Trophoblast cell (in vitro differentiated cells and primary cell): ENCODE data around the gene KCNIP4.

Experiments
- DNase-seq, 2 donors: peaks; one replicate each; pipeline ENCODE4 v3.0.0-alpha.2; 2016
- H2AFZ ChIP-seq: 2 replicates; pipeline ENCODE4 v1.6.1; 2013; ENCODE audit warnings: low read length, moderate library complexity, mild to moderate bottlenecking; ENCODE audit not compliant: insufficient read depth, poor library complexity
- H2AK5ac ChIP-seq: 2 replicates; pipeline ENCODE4 v1.6.1; 2013; ENCODE audit warnings: mild to moderate bottlenecking, low read length
- H2BK120ac ChIP-seq: 2 replicates; pipeline ENCODE4 v1.6.1; 2013; ENCODE audit warnings: low read length, mild to moderate bottlenecking, moderate library complexity; ENCODE audit not compliant: insufficient read depth, poor library complexity
- H2BK12ac ChIP-seq: 2 replicates; pipeline ENCODE4 v1.6.1; 2013; ENCODE audit warnings: mild to moderate bottlenecking, low read length, moderate library complexity
- H2BK5ac ChIP-seq: 2 replicates; pipeline ENCODE4 v1.6.1; 2013; ENCODE audit warnings: low read length, low read depth, moderate library complexity, mild to moderate bottlenecking; ENCODE audit not compliant: poor library complexity
- H3K14ac ChIP-seq: 2 replicates; pipeline ENCODE4 v1.6.1; 2013; ENCODE audit warnings: mild to moderate bottlenecking, low read length
- H3K18ac ChIP-seq: 2 replicates; pipeline ENCODE4 v1.6.1; 2013; ENCODE audit warnings: mild to moderate bottlenecking, low read length
- H3K23ac ChIP-seq: 2 replicates; pipeline ENCODE4 v1.6.1; 2013; ENCODE audit warnings: low read length
- H3K27ac ChIP-seq: 2 replicates; pipeline ENCODE4 v1.5.1; 2013; ENCODE audit warnings: low read depth, mild to moderate bottlenecking, inconsistent platforms, low read length, moderate library complexity
- H3K27me3 ChIP-seq: 2 replicates; pipeline ENCODE4 v1.6.1; 2013; ENCODE audit warnings: inconsistent platforms, mild to moderate bottlenecking, low read length, moderate library complexity; ENCODE audit not compliant: insufficient read depth
- H3K36me3 ChIP-seq, 2 experiments: 1 replicate in 1 of 2; 2 replicates in 1 of 2; pipeline ENCODE4 v1.6.1; 2013; ENCODE audit warnings: low read length in 2 of 2, mild to moderate bottlenecking in 2 of 2, moderate library complexity in 1 of 2; ENCODE audit not compliant: insufficient read depth in 2 of 2, control insufficient read depth in 1 of 2
- H3K4ac ChIP-seq: 2 replicates; pipeline ENCODE4 v1.6.1; 2013; ENCODE audit warnings: low read depth, mild to moderate bottlenecking, low read length, moderate library complexity
- H3K4me1 ChIP-seq, 2 experiments: 1 replicate in 1 of 2; 2 replicates in 1 of 2; pipeline ENCODE4 v1.6.1; 2013; ENCODE audit warnings: low read length in 2 of 2, mild to moderate bottlenecking in 2 of 2, moderate library complexity in 1 of 2; ENCODE audit not compliant: insufficient read depth in 2 of 2, control insufficient read depth in 1 of 2
- H3K4me2 ChIP-seq: 2 replicates; pipeline ENCODE4 v1.6.1; 2013; ENCODE audit warnings: inconsistent platforms, mild to moderate bottlenecking, low read length, moderate library complexity
- H3K4me3 ChIP-seq: 2 replicates; pipeline ENCODE4 v1.5.1; 2013; ENCODE audit warnings: mild to moderate bottlenecking, low read depth, low read length, inconsistent platforms
- H3K79me1 ChIP-seq: one replicate; pipeline ENCODE4 v1.6.1; 2013; ENCODE audit warnings: low read length
- H3K79me2 ChIP-seq: 2 replicates; pipeline ENCODE4 v1.6.1; 2013; ENCODE audit warnings: low read length, mild to moderate bottlenecking; ENCODE audit not compliant: control insufficient read depth, insufficient read depth, poor library complexity
- H3K9ac ChIP-seq: 2 replicates; pipeline ENCODE4 v1.6.1; 2013; ENCODE audit warnings: mild to moderate bottlenecking, low read length
- H3K9me3 ChIP-seq: 2 replicates; pipeline ENCODE4 v1.6.1; 2013; ENCODE audit warnings: low read depth, mild to moderate bottlenecking, control low read depth, inconsistent platforms, low read length; ENCODE audit not compliant: insufficient read depth
- H4K12ac ChIP-seq: 2 replicates; pipeline ENCODE4 v1.6.1; 2013; ENCODE audit warnings: low read depth, mild to moderate bottlenecking, low read length, moderate library complexity
- H4K8ac ChIP-seq: 2 replicates; pipeline ENCODE4 v1.6.1; 2013; ENCODE audit warnings: low read depth, mild to moderate bottlenecking, low read length, moderate library complexity
- H4K91ac ChIP-seq: one replicate; pipeline ENCODE4 v1.6.1; 2013; ENCODE audit warnings: low read depth, mild to moderate bottlenecking, low read length, moderate library complexity
- WGBS: extraction: QIAGEN DNeasy Blood & Tissue Kit; methylation state at CpG from one replicate; pipeline ENCODE4 v1.1.7; 2013; ENCODE audit warnings: missing lambda C conversion rate; ENCODE audit not compliant: insufficient read length, insufficient coverage; ENCODE audit errors: extremely low coverage; 5-methylcytosine and 5-hydroxymethylcytosine counted together

KCNIP4 gene

GRCh38 chr4:21529214-21529613, 419.4 kb downstream of the KCNIP4 start:
- no peaks in the 10 kb centered on the region for H3K9me3 ChIP-seq
- no peaks in the 10 kb centered on the region for H3K79me1 ChIP-seq
- no peak overlapping the region for H3K4me3 ChIP-seq
- H2BK5ac ChIP-seq, result no peak overlapping the region
- no peaks in the 10 kb centered on the region for H3K79me2 ChIP-seq
- no peak overlapping the region for H3K9ac ChIP-seq
- H3K4ac ChIP-seq, result no peak overlapping the region
- no peaks in the 10 kb centered on the region for H3K4me1 ChIP-seq
- no peak overlapping the region for H3K23ac ChIP-seq
- no peak overlapping the region for H2AK5ac ChIP-seq
- H3K4me2 ChIP-seq, result no peak overlapping the region
- no CpG with 5 or more reads among the region's 1 CpG for WGBS
- H3K27me3 ChIP-seq, result no peaks in the 10 kb centered on the region
- no peak for DNase-seq
- H2AFZ ChIP-seq, result no peak overlapping the region
- no peaks in the 10 kb centered on the region for H3K36me3 ChIP-seq
- no peak overlapping the region for H2BK120ac ChIP-seq
- H2BK12ac ChIP-seq, result no peak overlapping the region
- no peak overlapping the region for H4K91ac ChIP-seq
- H3K18ac ChIP-seq, result no peak overlapping the region
- no peak overlapping the region for H3K27ac ChIP-seq
- H3K14ac ChIP-seq, result no peak overlapping the region
- no peak overlapping the region for H4K12ac ChIP-seq
- no peak overlapping the region for H4K8ac ChIP-seq

DNA sequence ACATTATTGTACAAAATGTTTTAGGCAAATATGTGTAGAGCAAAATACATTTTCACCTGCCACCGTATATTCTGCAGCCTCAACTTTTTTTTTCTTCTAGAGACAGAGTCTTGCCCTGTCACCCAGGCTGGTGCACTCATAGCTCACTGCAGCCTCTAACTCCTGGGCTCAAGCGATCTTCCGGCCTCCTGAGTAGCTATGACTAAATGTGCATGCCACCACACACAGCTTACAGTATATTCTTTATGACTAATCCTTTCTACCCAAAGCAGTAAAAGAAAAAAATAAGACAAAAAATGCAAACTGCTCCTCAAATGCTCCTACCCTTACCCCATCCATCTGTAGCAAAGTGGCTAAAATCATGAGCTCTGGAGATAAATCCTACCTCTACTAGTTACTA, 426.3 kb downstream of the KCNIP4 start:
- Histone ChIP-seq H4K91ac (no peak overlapping the region), H3K27me3 (no peaks in the 10 kb centered on the region), H3K4me3 (no peak overlapping the region), H3K4me1 (no peaks in the 10 kb centered on the region), H2BK12ac (no peak overlapping the region), H3K18ac (no peak overlapping the region), H3K27ac (no peak overlapping the region), H2BK5ac (no peak overlapping the region), H3K4ac (no peak overlapping the region), H2AK5ac (no peak overlapping the region), H3K23ac (no peak overlapping the region), H4K12ac (no peak overlapping the region), H4K8ac (no peak overlapping the region), H3K79me2 (no peaks in the 10 kb centered on the region), H3K79me1 (no peaks in the 10 kb centered on the region), H2BK120ac (no peak overlapping the region), H3K9ac (no peak overlapping the region), H2AFZ (no peak overlapping the region), H3K36me3 (no peaks in the 10 kb centered on the region), H3K4me2 (no peak overlapping the region), H3K14ac (no peak overlapping the region), H3K9me3 (no peaks in the 10 kb centered on the region)
- DNase-seq, result no peak
- WGBS, result no CpG with 5 or more reads among the region's 3 CpGs

DNA sequence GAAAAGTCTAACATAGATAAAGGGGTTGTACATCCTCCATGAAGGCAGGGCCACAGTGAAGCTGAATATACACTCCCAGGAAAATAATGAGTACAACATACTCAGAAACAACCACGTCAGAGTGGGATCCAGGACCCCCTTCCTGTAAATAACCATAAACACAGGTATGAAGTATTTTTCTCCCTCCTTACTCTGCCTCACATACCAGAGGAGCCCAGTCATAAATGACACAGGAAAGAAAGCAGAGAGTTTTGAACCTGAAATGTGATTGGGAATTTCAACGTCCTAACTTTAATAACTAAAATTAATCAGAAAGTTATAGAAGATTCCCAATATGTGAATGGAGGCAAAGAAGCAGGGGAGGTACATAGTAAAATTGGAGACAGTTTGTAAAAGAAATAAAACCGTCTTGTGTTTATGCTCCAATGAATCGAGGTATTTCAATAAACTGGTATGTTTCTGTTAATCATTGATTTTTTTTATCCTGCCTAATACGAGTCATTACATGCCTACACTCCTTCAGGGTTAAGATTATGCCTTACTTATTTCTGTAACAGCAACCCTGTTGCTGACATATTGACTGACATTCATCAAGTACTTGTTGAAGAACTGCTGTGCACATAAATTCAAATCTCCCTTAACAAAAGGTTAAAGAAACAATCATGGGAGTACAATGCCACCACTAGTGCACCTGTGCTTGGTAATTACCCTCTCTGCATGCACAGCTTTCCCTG, 431.3 kb downstream of the KCNIP4 start:
- no peak overlapping the region for H2AFZ ChIP-seq
- no peak overlapping the region for H3K4ac ChIP-seq
- H3K27ac ChIP-seq, result no peak overlapping the region
- no peak overlapping the region for H3K14ac ChIP-seq
- H3K9me3 ChIP-seq, result no peaks in the 10 kb centered on the region
- no peak overlapping the region for H4K8ac ChIP-seq
- H3K27me3 ChIP-seq, result no peaks in the 10 kb centered on the region
- no peak overlapping the region for H3K23ac ChIP-seq
- H2AK5ac ChIP-seq, result no peak overlapping the region
- H2BK12ac ChIP-seq, result no peak overlapping the region
- no peaks in the 10 kb centered on the region for H3K79me2 ChIP-seq
- no peaks in the 10 kb centered on the region for H3K79me1 ChIP-seq
- no peak overlapping the region for H3K4me2 ChIP-seq
- H4K12ac ChIP-seq, result no peak overlapping the region
- no peak overlapping the region for H4K91ac ChIP-seq
- no peak overlapping the region for H3K18ac ChIP-seq
- no peak for DNase-seq
- WGBS, result no CpG with 5 or more reads among the region's 5 CpGs
- no peak overlapping the region for H2BK5ac ChIP-seq
- no peaks in the 10 kb centered on the region for H3K4me1 ChIP-seq
- no peak overlapping the region for H3K9ac ChIP-seq
- no peaks in the 10 kb centered on the region for H3K36me3 ChIP-seq
- H2BK120ac ChIP-seq, result no peak overlapping the region
- H3K4me3 ChIP-seq, result no peak overlapping the region

DNA sequence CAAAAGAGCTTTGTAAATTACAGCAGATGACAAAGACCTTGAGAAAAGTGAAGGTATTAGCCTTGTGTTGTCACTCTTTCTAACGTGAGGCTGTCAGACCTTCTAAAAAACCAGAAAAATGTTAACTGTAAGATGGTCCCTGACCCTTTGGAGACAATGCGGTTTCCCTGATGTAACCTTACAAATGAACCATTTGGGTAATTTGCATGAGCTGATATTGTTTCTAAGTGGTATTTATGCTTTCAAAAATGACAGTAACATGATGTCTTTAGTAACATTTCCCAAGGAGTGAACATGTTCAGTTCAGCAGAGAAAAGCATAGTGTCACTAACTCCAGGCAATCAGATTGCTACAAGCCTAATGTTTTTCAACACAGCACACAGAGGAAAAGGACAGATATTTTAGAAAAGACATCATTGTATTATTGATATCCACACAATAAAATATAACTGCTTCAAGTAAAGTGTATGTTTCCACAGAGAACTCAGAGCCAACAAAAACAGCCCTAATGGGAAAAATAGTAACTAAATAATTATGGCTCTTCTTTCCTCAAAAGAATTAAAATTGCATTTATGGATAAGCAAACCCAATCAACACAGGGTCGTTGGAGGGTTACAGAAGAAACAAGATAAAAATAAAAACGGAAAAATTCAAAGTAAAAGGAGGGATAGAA, 434.4 kb downstream of the KCNIP4 start:
- no peaks in the 10 kb centered on the region for H3K4me1 ChIP-seq
- no peak overlapping the region for H2BK5ac ChIP-seq
- H3K18ac ChIP-seq, result no peak overlapping the region
- no peak overlapping the region for H2AFZ ChIP-seq
- no CpG with 5 or more reads among the region's 4 CpGs for WGBS
- H3K4me2 ChIP-seq, result no peak overlapping the region
- no peak overlapping the region for H4K12ac ChIP-seq
- no peak overlapping the region for H3K23ac ChIP-seq
- no peak overlapping the region for H4K8ac ChIP-seq
- no peaks in the 10 kb centered on the region for H3K79me2 ChIP-seq
- H2BK12ac ChIP-seq, result no peak overlapping the region
- H3K14ac ChIP-seq, result no peak overlapping the region
- DNase-seq, result no peak
- H3K36me3 ChIP-seq, result no peaks in the 10 kb centered on the region
- H3K9ac ChIP-seq, result no peak overlapping the region
- no peak overlapping the region for H3K4me3 ChIP-seq
- no peak overlapping the region for H2BK120ac ChIP-seq
- no peaks in the 10 kb centered on the region for H3K79me1 ChIP-seq
- H3K27ac ChIP-seq, result no peak overlapping the region
- H3K9me3 ChIP-seq, result no peaks in the 10 kb centered on the region
- H2AK5ac ChIP-seq, result no peak overlapping the region
- H4K91ac ChIP-seq, result no peak overlapping the region
- no peaks in the 10 kb centered on the region for H3K27me3 ChIP-seq
- H3K4ac ChIP-seq, result no peak overlapping the region
